ENCODE data around the gene MLLT1.

MLLT1 gene

DNA sequence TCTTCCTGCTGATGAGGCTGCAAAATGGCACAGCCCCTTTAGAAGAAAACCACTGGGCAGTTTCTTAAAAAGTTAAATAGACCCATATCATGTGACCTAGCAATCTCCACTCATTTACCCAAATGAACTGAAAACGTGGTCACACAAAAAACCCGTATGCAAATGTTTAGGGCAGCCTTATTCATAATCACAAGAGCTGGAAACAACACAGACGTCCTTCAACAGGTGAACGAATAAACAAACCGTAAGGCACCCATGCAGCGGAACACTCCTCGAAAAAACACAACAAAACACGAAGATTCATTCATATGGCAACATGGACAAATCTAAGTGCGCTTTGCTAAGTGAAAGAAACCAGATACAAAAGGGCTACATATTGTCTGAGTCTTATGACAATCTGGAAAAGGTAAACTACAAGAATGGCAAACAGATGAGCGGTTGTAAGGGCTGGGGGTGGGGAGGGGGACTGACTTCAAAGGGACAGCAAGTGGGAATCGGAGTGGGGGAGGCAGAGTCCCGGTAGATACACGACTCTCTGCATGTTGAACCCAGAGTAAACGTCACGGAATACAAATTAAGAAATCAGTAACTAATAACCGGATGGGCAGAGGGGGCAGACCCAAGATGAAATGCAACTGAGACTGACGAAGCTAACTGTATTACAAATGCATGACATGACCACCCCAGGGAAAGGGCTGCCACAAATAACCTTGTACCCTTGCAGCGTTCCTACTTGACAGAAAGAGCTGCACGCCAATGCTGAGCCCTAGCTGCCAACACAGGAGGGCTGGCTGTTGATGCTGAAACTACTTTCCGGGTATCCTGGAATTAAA, 33.4 kb downstream of the MLLT1 start:
- no peak overlapping the region for H3K4me3 ChIP-seq (ENCODE audit: control insufficient read depth, low read depth, low read length)
- no peak for DNase-seq (ENCODE audit: low read depth)
- TF ChIP-seq, protein P1, sequence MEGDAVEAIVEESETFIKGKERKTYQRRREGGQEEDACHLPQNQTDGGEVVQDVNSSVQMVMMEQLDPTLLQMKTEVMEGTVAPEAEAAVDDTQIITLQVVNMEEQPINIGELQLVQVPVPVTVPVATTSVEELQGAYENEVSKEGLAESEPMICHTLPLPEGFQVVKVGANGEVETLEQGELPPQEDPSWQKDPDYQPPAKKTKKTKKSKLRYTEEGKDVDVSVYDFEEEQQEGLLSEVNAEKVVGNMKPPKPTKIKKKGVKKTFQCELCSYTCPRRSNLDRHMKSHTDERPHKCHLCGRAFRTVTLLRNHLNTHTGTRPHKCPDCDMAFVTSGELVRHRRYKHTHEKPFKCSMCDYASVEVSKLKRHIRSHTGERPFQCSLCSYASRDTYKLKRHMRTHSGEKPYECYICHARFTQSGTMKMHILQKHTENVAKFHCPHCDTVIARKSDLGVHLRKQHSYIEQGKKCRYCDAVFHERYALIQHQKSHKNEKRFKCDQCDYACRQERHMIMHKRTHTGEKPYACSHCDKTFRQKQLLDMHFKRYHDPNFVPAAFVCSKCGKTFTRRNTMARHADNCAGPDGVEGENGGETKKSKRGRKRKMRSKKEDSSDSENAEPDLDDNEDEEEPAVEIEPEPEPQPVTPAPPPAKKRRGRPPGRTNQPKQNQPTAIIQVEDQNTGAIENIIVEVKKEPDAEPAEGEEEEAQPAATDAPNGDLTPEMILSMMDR (IDR thresholded peaks at IDR 0.05; ENCODE audit: control insufficient read depth, insufficient read depth, low read depth, low read length, missing control alignments) = no peak

DNA sequence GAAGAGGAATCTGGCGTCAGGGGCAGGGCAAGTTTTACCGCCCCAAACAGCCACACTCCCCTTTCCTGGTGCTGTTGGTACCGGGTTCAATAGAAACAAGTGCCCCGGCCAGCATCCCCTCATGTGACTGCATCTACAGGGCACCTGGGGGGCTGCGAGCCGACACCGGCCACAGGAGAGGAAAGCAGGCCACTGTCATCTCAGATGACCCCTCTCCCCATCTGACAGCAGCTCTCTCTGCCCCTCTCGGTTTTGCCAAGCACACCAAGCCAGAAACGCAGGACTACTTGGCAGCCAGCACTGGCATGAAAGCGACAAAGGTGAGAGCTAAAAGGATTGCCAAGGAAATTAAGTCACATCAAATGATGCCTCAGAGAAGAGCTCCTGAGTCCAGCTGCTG, 37.1 kb downstream of the MLLT1 start:
- no peak for DNase-seq (ENCODE audit: low read depth)
- no peak overlapping the region for H3K4me3 ChIP-seq (ENCODE audit: control insufficient read depth, low read depth, low read length)
- TF ChIP-seq, protein P1 (IDR thresholded peaks at IDR 0.05; ENCODE audit: control insufficient read depth, insufficient read depth, low read depth, low read length, missing control alignments) = no peak

DNA sequence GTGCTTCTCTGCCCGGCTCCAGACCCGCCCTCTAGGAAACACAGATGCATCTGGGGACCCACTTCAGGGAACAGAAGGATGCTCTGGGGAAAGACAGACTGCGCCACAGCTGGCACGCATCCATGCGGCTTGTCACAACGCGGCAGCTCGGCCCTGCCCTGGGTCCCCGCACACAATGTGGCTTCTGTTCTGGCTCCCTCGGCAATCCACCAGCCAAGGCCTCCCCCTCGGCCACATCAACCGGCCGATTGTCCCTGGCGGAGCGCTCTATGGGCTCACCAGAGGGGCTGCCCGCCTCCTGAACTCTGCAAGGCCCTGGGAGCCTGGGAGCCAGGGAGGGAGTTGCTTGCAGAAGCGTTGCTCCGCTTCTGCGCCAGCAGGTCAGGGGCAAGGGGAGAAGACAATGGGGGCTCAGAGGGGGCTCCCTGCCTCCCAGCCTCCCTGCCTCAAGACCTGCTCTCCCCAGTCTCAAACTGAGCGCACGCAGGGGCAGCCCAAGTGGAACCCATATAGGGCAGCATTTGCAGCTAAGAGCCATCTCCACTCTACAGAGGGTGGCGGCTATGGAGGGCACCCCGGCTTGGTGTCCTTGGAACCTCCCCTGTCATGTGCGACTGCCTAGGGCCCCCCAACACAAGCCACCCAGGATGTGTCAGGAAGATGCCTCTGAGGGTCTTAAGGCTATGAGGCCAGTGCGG, 37.9 kb downstream of the MLLT1 start:
- TF ChIP-seq, protein P1 (IDR thresholded peaks at IDR 0.05; ENCODE audit: control insufficient read depth, insufficient read depth, low read depth, low read length, missing control alignments) = no peak
- no peak overlapping the region for H3K4me3 ChIP-seq (ENCODE audit: control insufficient read depth, low read depth, low read length)
- no peak for DNase-seq (ENCODE audit: low read depth)

DNA sequence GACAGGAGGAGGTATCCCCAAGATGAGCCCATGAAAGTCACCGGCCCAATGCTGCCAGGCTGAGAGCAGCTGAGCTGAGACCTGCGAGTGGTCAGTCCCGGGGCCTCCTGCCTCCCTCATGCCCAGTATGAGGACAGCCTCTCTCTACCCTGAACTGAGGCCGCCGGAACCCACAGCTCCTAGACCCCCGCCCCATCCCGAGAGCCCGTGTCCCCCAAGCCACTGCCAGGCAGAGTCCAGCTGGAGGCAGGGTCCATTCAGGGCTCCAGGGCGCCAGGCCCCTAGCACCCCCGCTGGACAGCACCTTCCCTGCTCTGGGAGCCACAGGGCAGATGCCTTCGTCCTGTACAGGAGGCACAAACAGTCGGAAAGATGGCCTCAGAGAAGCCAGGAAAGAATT, 38.7 kb downstream of the MLLT1 start:
- H3K4me3 ChIP-seq (ENCODE audit: control insufficient read depth, low read depth, low read length) = no peak overlapping the region
- TF ChIP-seq, protein P1 (IDR thresholded peaks at IDR 0.05; ENCODE audit: control insufficient read depth, insufficient read depth, low read depth, low read length, missing control alignments) = no peak

DNA sequence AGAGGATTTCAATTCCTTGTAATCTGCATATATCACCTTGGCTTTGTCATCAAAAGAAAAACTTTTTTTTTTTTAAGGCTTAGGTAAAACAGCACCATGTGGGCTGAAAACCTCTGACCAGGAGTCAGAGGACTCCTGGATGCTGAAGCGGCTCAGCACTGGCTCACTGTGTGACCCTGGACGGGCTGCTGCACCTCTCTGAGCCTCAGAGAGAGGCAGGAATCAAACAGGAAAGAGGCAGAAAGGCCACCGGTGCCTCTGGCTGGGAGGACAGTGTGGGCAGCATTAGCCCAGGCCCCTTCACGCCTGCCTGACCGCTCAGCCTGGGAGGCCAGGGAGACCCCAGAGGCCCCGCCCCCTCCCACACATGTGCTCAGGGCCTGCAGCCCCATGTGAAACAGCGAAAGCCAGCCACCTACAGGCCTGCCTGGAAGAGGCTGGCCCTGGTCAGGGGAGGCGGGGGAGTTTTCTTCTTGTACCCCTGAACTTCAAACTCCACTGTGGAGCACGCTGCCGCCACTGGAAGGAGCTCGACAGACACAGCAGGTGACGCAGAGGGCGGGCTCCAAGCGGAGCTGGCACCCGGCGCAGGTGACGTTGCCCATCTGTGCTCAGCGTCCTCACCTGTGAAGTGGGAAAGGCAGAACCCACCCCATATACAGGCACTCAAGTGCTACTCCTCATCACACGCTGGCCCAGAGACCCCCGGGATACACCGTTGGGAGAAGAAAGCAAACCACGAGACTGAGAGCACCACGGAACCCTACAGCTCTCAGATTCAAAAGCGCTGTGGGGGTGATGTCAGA, 39.7 kb downstream of the MLLT1 start:
- DNase-seq (ENCODE audit: low read depth) = no peak
- no peak overlapping the region for H3K4me3 ChIP-seq (ENCODE audit: control insufficient read depth, low read depth, low read length)
- TF ChIP-seq, protein P1 (IDR thresholded peaks at IDR 0.05; ENCODE audit: control insufficient read depth, insufficient read depth, low read depth, low read length, missing control alignments) = no peak

More for the DNA sequence above, 38.7 kb downstream of the MLLT1 start:
- DNase-seq (ENCODE audit: low read depth) = no peak

DNA sequence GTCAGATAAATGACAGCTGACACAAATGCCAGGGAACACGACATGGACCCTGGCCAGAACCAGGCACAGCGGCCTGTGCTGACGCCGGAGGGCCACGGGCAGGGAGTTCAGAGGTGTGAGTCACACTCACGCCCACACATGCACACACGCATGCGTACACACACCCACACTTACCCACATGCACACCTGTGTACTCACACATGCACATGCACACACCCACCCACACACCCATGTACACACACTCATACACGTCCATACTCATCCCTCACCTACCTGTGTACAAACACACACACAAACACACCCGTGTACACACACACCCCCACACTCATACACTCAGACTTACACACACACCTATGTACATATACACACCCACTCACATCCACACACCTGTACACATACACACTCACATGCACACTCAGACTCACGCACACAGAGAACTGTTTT, 40.4 kb downstream of the MLLT1 start:
- no peak overlapping the region for H3K4me3 ChIP-seq (ENCODE audit: control insufficient read depth, low read depth, low read length)
- TF ChIP-seq, protein P1 (IDR thresholded peaks at IDR 0.05; ENCODE audit: control insufficient read depth, insufficient read depth, low read depth, low read length, missing control alignments) = no peak
- no peak for DNase-seq (ENCODE audit: low read depth)
